GDM1 (cell line): Measurements from ENCODE around the gene ZNF555.
"Not testable (repeated sequence)": the region's sequence is repeated elsewhere in the genome, so short reads cannot be mapped to it uniquely, and the experiment has no call there.

ENCODE experiments used
- DNase-seq: peaks from one replicate; lab custom pipeline; 2025; lab: John Stamatoyannopoulos, UW

The ZNF555 gene

GRCh38 chr19:2840794-2841791, at the start of gene ZNF555:
Gene ZNF555, plus strand, starts transcription at chr19:2841475. Its CDS starts 98 bp downstream, at chr19:2841573.
- DNase-seq = peak; percentile 98

- no peak for DNase-seq
Observed at GRCh38 chr19:2791876-2792275, 49.4 kb upstream of the ZNF555 start.

- not testable (repeated sequence) for DNase-seq
Observed at GRCh38 chr19:2792666-2793065, 48.6 kb upstream of the ZNF555 start.

- no peak for DNase-seq
Observed at GRCh38 chr19:2793126-2793525, 48.1 kb upstream of the ZNF555 start.

GRCh38 chr19:2793577-2793976, 47.7 kb upstream of the ZNF555 start:
- no peak for DNase-seq

- DNase-seq = no peak
Observed at GRCh38 chr19:2795827-2796658, 45.2 kb upstream of the ZNF555 start.

GRCh38 chr19:2796659-2797266, 44.5 kb upstream of the ZNF555 start:
- no peak for DNase-seq

GRCh38 chr19:2797280-2797679, 44.0 kb upstream of the ZNF555 start:
- no peak for DNase-seq

GRCh38 chr19:2798158-2798685, 43.1 kb upstream of the ZNF555 start:
- DNase-seq = no peak

- no peak for DNase-seq
Observed at GRCh38 chr19:2798733-2799132, 42.5 kb upstream of the ZNF555 start.

- no peak for DNase-seq
Observed at GRCh38 chr19:2799273-2800020, 41.8 kb upstream of the ZNF555 start.

- DNase-seq = no peak
Observed at GRCh38 chr19:2800506-2800905, 40.8 kb upstream of the ZNF555 start.

- DNase-seq = no peak
Observed at GRCh38 chr19:2802826-2803225, 38.4 kb upstream of the ZNF555 start.

GRCh38 chr19:2803486-2804155, 37.7 kb upstream of the ZNF555 start:
- DNase-seq = no peak

GRCh38 chr19:2804156-2805004, 36.9 kb upstream of the ZNF555 start:
- no peak for DNase-seq

GRCh38 chr19:2805261-2805900, 35.9 kb upstream of the ZNF555 start:
- DNase-seq = no peak

- DNase-seq = no peak
Observed at GRCh38 chr19:2805991-2806649, 35.2 kb upstream of the ZNF555 start.

GRCh38 chr19:2806736-2807378, 34.4 kb upstream of the ZNF555 start:
- no peak for DNase-seq
